AG04449 (cell line): ENCODE data around the gene DOCK3.

Source experiments
- CTCF ChIA-PET: fragments of 350-600 bp; formaldehyde crosslinking; extraction: SDS; loops from one replicate; lab custom pipeline; 2021; ENCODE audit warnings: antibody characterized with exemption; lab: Yijun Ruan, JAX
- POLR2A ChIA-PET: fragments of 400-600, 350-600 bp; formaldehyde crosslinking; extraction: SDS; loops from one replicate; lab custom pipeline; 2020; ENCODE audit warnings: antibody characterized with exemption, inconsistent platforms; lab: Yijun Ruan, JAX
- DNase-seq: peaks from one replicate; pipeline ENCODE4 v3.0.0-alpha.2; 2010; ENCODE audit warnings: low read depth, low spot score
- H3K4me3 ChIP-seq: 2 replicates; pipeline ENCODE4 v1.5.1; 2011; ENCODE audit warnings: low read depth, mild to moderate bottlenecking, control low read depth, low read length
- CTCF ChIP-seq: IDR thresholded peaks from one replicate; pipeline ENCODE4 v1.5.1; 2011; ENCODE audit warnings: mild to moderate bottlenecking, moderate library complexity, low read length, control low read depth, inconsistent platforms; ENCODE audit not compliant: insufficient read depth; ENCODE audit errors: missing control alignments

Gene DOCK3

DNA sequence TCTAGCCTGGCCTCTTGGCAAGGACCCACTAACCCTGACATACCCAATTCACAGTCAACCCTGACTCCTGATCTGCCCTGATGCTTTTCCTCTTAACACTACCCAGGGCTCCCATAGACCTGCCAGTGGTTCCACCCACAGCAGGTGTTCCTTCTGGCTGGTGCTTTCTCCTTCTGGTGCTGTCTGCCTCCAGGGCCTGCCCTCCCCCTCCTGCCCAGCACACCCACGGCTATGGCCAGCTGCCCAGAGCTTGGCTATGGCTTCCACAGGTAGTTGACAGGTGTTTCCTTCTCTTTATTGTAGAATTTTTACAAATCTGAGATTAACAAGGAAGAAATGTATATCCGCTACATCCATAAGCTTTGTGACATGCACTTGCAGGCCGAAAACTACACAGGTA is 663.9 kb downstream of the DOCK3 start:
- TF ChIP-seq CTCF, result no peak
- ChIA-PET CTCF (interaction anchor here (0.5 to 1.7 kb wide), 6 partner anchors 9 to 51 kb away, joined by 3 to 4 read pairs (median 3); no protein-coding TSS in a partner anchor), POLR2A (no interaction called here)
- H3K4me3 ChIP-seq, result no peak overlapping the region
- no peak for DNase-seq

GRCh38 chr3:51340013-51340829 is 665.5 kb downstream of the DOCK3 start:
- H3K4me3 ChIP-seq, result no peak overlapping the region
- no peak for TF ChIP-seq CTCF
- DNase-seq, result peak; percentile 75
- CTCF ChIA-PET, result interaction anchor here (1.0 to 5.5 kb wide), 9 partner anchors 10 to 724 kb away, joined by 3 to 28 read pairs (median 3); partner anchors contain the start of gene MANF
- POLR2A ChIA-PET, result interaction anchor here (1.1 kb wide), 1 partner anchor 44 kb away, joined by 4 read pairs; the partner anchor contains the start of gene MANF

- ChIA-PET CTCF (interaction anchor here (1.0 to 5.5 kb wide), 7 partner anchors 10 to 48 kb away, joined by 3 to 28 read pairs (median 4); partner anchors contain the start of gene MANF), POLR2A (interaction anchor here (0.5 to 1.1 kb wide), 2 partner anchors 9 to 43 kb away, joined by 4 read pairs; partner anchors contain the start of gene MANF)
- DNase-seq, result no peak
- no peak for TF ChIP-seq CTCF
- H3K4me3 ChIP-seq, result no peak overlapping the region
Observed at GRCh38 chr3:51340989-51341636, 666.4 kb downstream of the DOCK3 start.

GRCh38 chr3:51343918-51344687 is 669.4 kb downstream of the DOCK3 start:
- peak; percentile 21 for DNase-seq
- ChIA-PET POLR2A (interaction anchor here (0.6 to 2.0 kb wide), 3 partner anchors 13 to 41 kb away, joined by 3 to 9 read pairs (median 3); partner anchors contain the start of gene MANF), CTCF (interaction anchor here (0.9 to 5.5 kb wide), 4 partner anchors 12 to 729 kb away, joined by 3 to 28 read pairs (median 7); no protein-coding TSS in a partner anchor)
- no peak overlapping the region for H3K4me3 ChIP-seq
- no peak for TF ChIP-seq CTCF

- ChIA-PET POLR2A (no interaction called here), CTCF (interaction anchor here (0.8 to 4.2 kb wide), 5 partner anchors 9 to 252 kb away, joined by 3 to 11 read pairs (median 3); no protein-coding TSS in a partner anchor)
- no peak overlapping the region for H3K4me3 ChIP-seq
- no peak for TF ChIP-seq CTCF
- DNase-seq, result no peak
Observed at GRCh38 chr3:51350751-51351150, 676.0 kb downstream of the DOCK3 start.
